Measurements from ENCODE around the gene RNF103.
A peak's percentile ranks its signal among the peaks of the same experiment; 100 is the strongest.

Gene RNF103

GRCh38 chr2:86562485-86562921, 61.2 kb downstream of the RNF103 start:
- in situ Hi-C loops (cut with HindIII; ENCODE audit: low pct_ligation_motif_present, low sequenced_read_pairs), result no loop called here
- H3K27ac ChIP-seq, result peak overlapping the region; percentile 98
- no peaks in the 10 kb centered on the region for H3K27me3 ChIP-seq (replicated peaks)
- peak overlapping the region; percentile 74 for H3K4me3 ChIP-seq (ENCODE audit: low read depth, low read length)
- H3K36me3 ChIP-seq (replicated peaks), result no peaks in the 10 kb centered on the region
- peak; percentile 9 for DNase-seq
- no peak for TF ChIP-seq CTCF (IDR thresholded peaks at IDR 0.05; ENCODE audit: low read depth, low read length, missing control alignments)

DNA sequence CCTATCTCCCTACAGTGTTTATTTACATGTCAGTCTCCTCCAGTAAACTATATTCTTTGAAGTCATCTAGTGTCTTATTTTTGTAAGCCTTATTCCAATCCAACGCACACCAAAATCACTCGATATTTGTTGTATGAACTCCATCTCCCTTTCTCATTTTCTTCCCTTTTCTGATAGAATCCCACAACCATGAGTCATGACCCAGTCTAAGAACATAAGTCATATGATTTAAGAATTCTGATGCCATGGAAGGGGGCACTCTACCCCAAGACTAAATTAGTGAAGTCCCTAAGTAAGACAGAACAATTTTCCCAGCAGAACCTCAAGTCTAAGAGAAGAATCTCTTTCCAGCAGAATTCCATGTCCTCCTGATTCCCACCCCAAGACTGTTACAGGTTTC, 65.8 kb downstream of the RNF103 start:
- TF ChIP-seq CTCF (IDR thresholded peaks at IDR 0.05; ENCODE audit: low read depth, low read length, missing control alignments), result no peak
- Histone ChIP-seq H3K36me3 (replicated peaks) (no peaks in the 10 kb centered on the region), H3K27me3 (replicated peaks) (no peaks in the 10 kb centered on the region), H3K27ac (no peak overlapping the region), H3K4me3 (ENCODE audit: low read depth, low read length) (no peak overlapping the region)
- in situ Hi-C loops (cut with HindIII; ENCODE audit: low pct_ligation_motif_present, low sequenced_read_pairs), result no loop called here
- no peak for DNase-seq

DNA sequence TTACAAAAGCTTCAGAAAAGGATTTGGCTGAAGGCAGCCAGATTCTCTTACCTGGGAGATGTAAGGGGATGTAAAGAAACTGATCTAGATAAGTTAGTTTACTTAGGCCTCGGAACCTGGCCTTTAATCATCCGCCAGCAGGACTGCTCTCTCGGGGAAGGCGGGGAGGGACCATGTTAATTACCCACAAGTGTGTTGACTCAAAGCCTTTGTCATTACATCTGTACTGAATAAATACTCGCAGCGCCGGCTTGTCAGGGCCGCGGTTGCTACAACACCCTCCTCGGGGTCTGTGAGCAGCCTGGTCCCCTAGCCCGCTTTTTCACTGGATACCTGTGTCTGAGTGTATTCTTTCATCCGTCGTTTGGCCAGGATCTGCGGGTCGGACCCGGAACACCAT, 67.2 kb downstream of the RNF103 start:
- H3K27me3 ChIP-seq (replicated peaks), result no peaks in the 10 kb centered on the region
- no peak overlapping the region for H3K27ac ChIP-seq
- in situ Hi-C loops (cut with HindIII; ENCODE audit: low pct_ligation_motif_present, low sequenced_read_pairs), result no loop called here
- no peak overlapping the region for H3K4me3 ChIP-seq (ENCODE audit: low read depth, low read length)
- no peaks in the 10 kb centered on the region for H3K36me3 ChIP-seq (replicated peaks)
- TF ChIP-seq CTCF (IDR thresholded peaks at IDR 0.05; ENCODE audit: low read depth, low read length, missing control alignments), result no peak
- no peak for DNase-seq
